Common myeloid progenitor, CD34-positive (primary cell): ENCODE data around the gene HOXD10.

Experiments used
- CTCF ChIA-PET: fragments of 350-600 bp; sonication (Branson Sonifier 250); formaldehyde crosslinking; loops from one replicate; lab custom pipeline; 2021; ENCODE audit warnings: antibody characterized with exemption; lab: Charles Lee
- POLR2A ChIA-PET: fragments of 350-600 bp; sonication (Branson Sonifier 250); formaldehyde crosslinking; loops from one replicate; lab custom pipeline; 2021; ENCODE audit warnings: antibody characterized with exemption; lab: Charles Lee
- DNase-seq, 3 donors: peaks; one replicate each; pipeline versions ENCODE4 v3.0.0 to v3.0.0-alpha.2; 2013
- H3K27ac ChIP-seq, 2 experiments: 1 replicate in 1 of 2; 2 replicates in 1 of 2; pipeline ENCODE4 v1.7.0; 2013; ENCODE audit warnings: inconsistent platforms in 2 of 2, low read length in 2 of 2, mild to moderate bottlenecking in 2 of 2, low read depth in 1 of 2, moderate library complexity in 1 of 2; ENCODE audit not compliant: severe bottlenecking in 2 of 2, insufficient read depth in 1 of 2, poor library complexity in 1 of 2
- H3K27me3 ChIP-seq, 5 experiments: replicated peaks in 2 of 5; 1 replicate in 3 of 5; 2 replicates in 2 of 5; pipeline versions ENCODE4 v1.6.1 to v1.7.0; 2013; ENCODE audit warnings: low read length in 4 of 5, mild to moderate bottlenecking in 2 of 5, moderate library complexity in 2 of 5, inconsistent platforms in 1 of 5; ENCODE audit not compliant: insufficient read depth in 5 of 5, control insufficient read depth in 4 of 5
- H3K36me3 ChIP-seq, 4 experiments: 1 replicate in 2 of 4; 2 replicates in 2 of 4; pipeline versions ENCODE4 v1.6.1 to v1.7.0; 2013; ENCODE audit warnings: low read length in 3 of 4, control low read depth in 1 of 4, mild to moderate bottlenecking in 1 of 4; ENCODE audit not compliant: control insufficient read depth in 4 of 4, insufficient read depth in 4 of 4
- H3K4me1 ChIP-seq, 4 experiments: 1 replicate in 3 of 4; 2 replicates in 1 of 4; pipeline versions ENCODE4 v1.6.1 to v1.7.1; 2013; ENCODE audit warnings: low read length in 3 of 4, mild to moderate bottlenecking in 3 of 4, control low read depth in 1 of 4, inconsistent platforms in 1 of 4, moderate library complexity in 1 of 4; ENCODE audit not compliant: control insufficient read depth in 4 of 4, insufficient read depth in 4 of 4; ENCODE audit errors: control extremely low read depth in 1 of 4
- H3K4me3 ChIP-seq, 7 experiments: 1 replicate in 4 of 7; 2 replicates in 3 of 7; pipeline versions ENCODE4 v1.5.1 to v1.7.0; 2013; ENCODE audit warnings: mild to moderate bottlenecking in 7 of 7, low read length in 6 of 7, moderate library complexity in 6 of 7, inconsistent platforms in 2 of 7, low read depth in 2 of 7, control low read depth in 1 of 7; ENCODE audit not compliant: insufficient read depth in 4 of 7, control insufficient read depth in 1 of 7; ENCODE audit errors: extremely low read depth in 1 of 7
- H3K9me3 ChIP-seq, 5 experiments: 1 replicate in 4 of 5; 2 replicates in 1 of 5; pipeline versions ENCODE4 v1.6.1 to v1.7.1; 2013; ENCODE audit warnings: low read length in 4 of 5, mild to moderate bottlenecking in 2 of 5, inconsistent platforms in 1 of 5, low read depth in 1 of 5, moderate library complexity in 1 of 5; ENCODE audit not compliant: control insufficient read depth in 4 of 5, insufficient read depth in 2 of 5; ENCODE audit errors: control extremely low read depth in 1 of 5
- whole genome bisulfite sequencing: methylation state at CpG from one replicate; pipeline ENCODE4 v1.1.5; 2013; ENCODE audit not compliant: insufficient coverage; 5-methylcytosine and 5-hydroxymethylcytosine counted together

Gene HOXD10

DNA sequence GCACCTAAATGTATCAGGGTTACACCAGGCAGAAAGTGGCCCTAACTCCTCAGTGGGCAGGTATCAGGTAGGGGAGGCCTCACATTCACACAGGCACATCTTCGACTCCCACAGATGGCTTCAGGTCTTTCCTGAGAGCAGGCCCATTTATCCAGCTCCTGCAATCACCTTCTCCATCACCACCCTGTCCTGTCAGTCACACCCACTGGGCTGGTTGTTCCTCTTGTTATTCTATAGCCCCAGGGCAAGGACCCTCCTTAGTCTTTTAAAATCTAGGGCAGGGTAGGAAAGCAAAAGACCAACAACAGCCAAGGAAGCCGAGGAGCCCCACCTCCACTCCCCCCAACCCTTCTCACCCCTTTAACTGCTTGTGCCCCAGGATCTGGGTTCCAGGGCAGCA is 25.7 kb downstream of the HOXD10 start:
- Histone ChIP-seq H3K4me1 (peaks cover 0 to 9% (median 7%) of the 10 kb centered on the region in 4 experiments), H3K27ac (no peak overlapping the region), H3K36me3 (no peaks in the 10 kb centered on the region), H3K4me3 (no peak overlapping the region), H3K9me3 (peaks cover 0 to 10% (median 0%) of the 10 kb centered on the region in 5 experiments), H3K27me3 (peaks cover 32 to 97% (median 72%) of the 10 kb centered on the region in 5 experiments)
- no peak for DNase-seq
- ChIA-PET CTCF (interaction anchor here (1.8 to 7.3 kb wide), 5 partner anchors 10 to 510 kb away, joined by 5 to 74 read pairs (median 40); no protein-coding TSS in a partner anchor), POLR2A (no interaction called here)
- 100% methylated on average over 1 of the region's 2 CpGs for WGBS

DNA sequence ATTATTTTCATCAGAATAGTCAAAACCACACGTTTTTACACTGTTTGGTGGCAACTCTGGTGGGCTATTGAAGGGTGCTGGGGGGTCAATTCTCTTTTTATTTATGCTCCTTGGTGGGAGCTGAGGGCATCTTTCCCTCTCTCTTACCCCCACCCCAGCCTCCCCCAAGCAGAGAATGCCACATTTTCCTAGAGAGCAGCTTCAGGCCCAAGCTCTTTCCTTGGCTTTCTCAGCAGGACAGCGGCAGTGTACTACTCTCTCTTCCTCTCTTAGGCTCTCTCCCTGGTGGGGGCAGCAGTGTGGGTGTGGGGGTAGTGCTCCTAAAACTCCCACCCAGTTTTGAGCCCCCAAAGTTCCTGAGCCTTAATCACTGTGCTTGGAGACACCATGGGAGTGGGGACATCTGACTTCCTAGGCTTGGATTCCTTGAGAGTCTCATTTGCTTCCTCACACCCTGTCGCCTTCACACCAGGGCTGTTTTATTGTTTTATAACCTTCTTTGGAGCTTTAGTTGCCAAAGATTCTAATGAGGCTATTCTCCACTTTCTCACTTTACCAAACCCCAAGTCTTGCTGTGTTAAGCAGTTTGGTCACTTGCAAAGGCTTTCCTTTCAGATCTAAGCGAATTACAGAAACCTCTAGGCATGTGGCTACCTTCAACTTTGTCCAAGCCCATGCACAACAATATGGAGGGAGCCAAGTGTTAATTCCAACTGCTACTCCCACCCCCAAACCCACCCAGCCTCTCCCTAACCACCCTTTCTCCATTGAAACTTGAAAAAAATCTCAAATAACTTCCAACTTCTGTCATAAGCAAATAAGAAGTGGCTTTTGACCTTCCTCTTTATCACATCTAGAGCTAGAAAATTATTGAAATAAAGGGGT is 28.7 kb downstream of the HOXD10 start:
- Histone ChIP-seq H3K27ac (no peak overlapping the region), H3K36me3 (no peaks in the 10 kb centered on the region), H3K27me3 (peaks cover 17 to 97% (median 64%) of the 10 kb centered on the region in 5 experiments), H3K4me3 (no peak overlapping the region), H3K9me3 (peaks cover 0 to 2% (median 0%) of the 10 kb centered on the region in 5 experiments), H3K4me1 (peaks cover 0 to 5% (median 3%) of the 10 kb centered on the region in 4 experiments)
- WGBS: 100% methylated on average over 1 of the region's 4 CpGs
- POLR2A ChIA-PET: no interaction called here
- CTCF ChIA-PET: interaction anchor here (0.7 to 7.3 kb wide), 9 partner anchors 10 to 1003 kb away, joined by 3 to 74 read pairs (median 5); no protein-coding TSS in a partner anchor
- DNase-seq: no peak

DNA sequence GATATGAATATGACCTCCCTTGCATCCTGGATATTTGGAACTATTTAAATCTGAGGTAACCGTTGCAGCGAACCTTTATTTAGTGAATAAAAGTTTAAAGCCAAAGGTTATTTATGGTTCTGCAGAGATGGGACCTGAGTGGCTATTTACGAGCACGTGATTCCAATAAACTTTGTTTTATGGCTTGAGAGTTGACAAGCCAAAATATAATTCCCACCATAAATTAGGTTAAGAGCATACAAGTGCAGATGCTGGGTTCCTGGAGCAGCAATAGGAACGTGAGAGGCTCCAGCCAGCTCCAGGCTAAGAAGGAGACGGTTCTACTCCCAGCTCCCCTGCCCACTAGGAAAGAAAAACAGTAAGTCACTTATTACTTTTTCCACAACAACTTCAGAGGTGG is 29.5 kb downstream of the HOXD10 start:
- Histone ChIP-seq H3K4me3 (no peak overlapping the region), H3K4me1 (no peaks in the 10 kb centered on the region), H3K27me3 (peaks cover 17 to 97% (median 67%) of the 10 kb centered on the region in 5 experiments), H3K36me3 (no peaks in the 10 kb centered on the region), H3K27ac (no peak overlapping the region), H3K9me3 (peaks cover 0 to 3% (median 0%) of the 10 kb centered on the region in 5 experiments)
- CTCF ChIA-PET: interaction anchor here (0.9 to 4.7 kb wide), 4 partner anchors 13 to 1002 kb away, joined by 4 to 26 read pairs (median 5); no protein-coding TSS in a partner anchor
- DNase-seq: no peak
- POLR2A ChIA-PET: no interaction called here
- WGBS: 26% methylated on average over 4 of the region's 6 CpGs

DNA sequence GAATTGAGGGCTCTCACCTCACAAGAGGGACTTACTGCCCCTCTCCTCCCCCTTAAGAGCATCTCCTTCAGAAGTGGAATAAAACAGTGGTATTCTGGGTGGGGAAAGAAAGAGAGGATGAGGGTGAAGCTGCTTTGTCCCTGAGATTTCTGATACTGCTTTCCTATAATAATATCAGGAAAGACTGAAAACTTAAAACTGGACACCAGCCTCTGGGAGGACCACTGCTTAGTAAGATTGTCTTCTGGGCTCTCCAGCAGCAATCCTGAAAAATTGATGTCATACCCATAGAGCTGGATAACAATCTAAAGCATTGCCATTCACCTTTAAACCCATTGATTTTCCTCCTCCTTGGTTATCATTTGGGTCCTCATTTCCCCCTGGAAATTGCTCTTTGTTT is 30.1 kb downstream of the HOXD10 start:
- peaks cover 17 to 97% (median 69%) of the 10 kb centered on the region in 5 experiments for H3K27me3 ChIP-seq
- peaks cover 0 to 3% (median 0%) of the 10 kb centered on the region in 5 experiments for H3K9me3 ChIP-seq

DNA sequence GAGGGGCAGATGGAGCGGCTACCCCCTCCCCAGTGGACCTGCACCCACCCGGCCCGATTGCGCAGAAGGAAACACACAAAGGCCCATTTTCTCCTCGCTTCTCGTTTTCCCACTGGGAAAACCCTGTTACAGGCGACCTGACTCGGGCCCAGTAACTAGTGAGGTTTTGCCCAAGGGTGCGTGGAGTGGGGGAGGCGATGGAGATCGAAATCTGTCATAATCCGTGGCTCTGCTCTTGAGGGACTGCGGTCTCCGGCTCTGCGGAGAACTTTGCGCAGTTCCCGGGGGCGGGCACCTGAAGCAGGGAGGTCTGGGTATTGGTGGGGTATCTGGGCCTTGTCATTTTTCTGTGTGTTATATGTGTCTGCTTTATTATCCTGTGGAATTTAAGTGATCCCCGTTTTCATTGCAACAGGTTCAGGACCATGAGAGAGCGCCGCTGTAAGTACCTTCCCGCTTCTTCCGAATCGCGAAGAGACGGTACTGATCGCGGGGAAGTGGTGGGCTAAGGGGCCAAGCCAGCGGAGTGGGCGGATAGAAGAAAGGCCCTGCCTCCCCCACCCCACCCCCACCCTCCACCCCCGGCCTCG is 30.7 kb downstream of the HOXD10 start:
- peaks cover 0 to 5% (median 1%) of the 10 kb centered on the region in 4 experiments for H3K4me1 ChIP-seq
- ChIA-PET CTCF (interaction anchor here (0.8 to 1.7 kb wide), 3 partner anchors 14 to 238 kb away, joined by 3 to 6 read pairs (median 4); no protein-coding TSS in a partner anchor), POLR2A (no interaction called here)
- H3K27me3 ChIP-seq: peaks cover 15 to 97% (median 64%) of the 10 kb centered on the region in 5 experiments
- H3K36me3 ChIP-seq: no peaks in the 10 kb centered on the region
- no peak overlapping the region for H3K4me3 ChIP-seq
- no peak overlapping the region for H3K27ac ChIP-seq
- 12% methylated on average over 18 of the region's 32 CpGs for WGBS
- H3K9me3 ChIP-seq: peaks cover 0 to 3% (median 0%) of the 10 kb centered on the region in 5 experiments
- DNase-seq: no peak

More for the DNA sequence above, 30.1 kb downstream of the HOXD10 start:
- Histone ChIP-seq H3K4me3 (no peak overlapping the region), H3K4me1 (peaks cover 0 to 2% (median 0%) of the 10 kb centered on the region in 4 experiments), H3K36me3 (no peaks in the 10 kb centered on the region), H3K27ac (no peak overlapping the region)
- CTCF ChIA-PET: interaction anchor here (0.9 to 4.7 kb wide), 4 partner anchors 13 to 1002 kb away, joined by 4 to 26 read pairs (median 5); no protein-coding TSS in a partner anchor
- DNase-seq: no peak
- POLR2A ChIA-PET: no interaction called here

DNA sequence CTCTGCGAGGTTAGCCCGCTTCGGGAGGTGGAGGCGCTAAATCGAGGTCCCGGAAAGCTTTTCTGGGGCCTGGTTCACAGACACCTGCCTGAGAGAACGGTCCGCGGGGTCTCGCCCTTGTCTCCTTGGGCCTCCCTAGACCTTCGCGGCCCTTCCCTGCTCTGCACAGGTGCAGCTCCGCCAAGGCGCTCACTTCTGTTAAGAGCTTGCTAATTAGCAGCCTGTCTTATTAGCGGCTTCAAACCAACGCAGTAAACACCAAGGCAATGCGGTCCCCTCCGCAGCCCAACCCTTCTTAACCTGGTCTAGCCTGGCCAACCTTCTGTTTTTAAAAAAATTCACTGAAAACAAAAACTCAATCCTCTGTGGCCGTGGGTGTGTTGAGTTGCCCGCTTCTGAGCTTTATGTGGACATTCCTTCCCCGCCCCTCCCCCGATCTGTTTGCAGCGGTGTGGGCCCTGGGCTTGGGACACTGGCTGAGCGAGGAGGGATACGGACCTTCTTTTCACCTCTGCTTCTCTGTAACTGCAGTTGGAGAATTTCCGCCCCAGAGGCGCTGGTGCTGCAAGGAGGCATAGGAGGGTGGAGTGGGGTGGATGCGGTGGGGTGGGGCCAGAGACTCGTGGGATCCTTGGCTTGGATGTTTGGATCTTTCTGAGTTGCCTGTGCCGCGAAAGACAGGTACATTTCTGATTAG is 31.4 kb downstream of the HOXD10 start:
- CTCF ChIA-PET: interaction anchor here (0.8 kb wide), 1 partner anchor 15 kb away, joined by 3 read pairs; no protein-coding TSS in a partner anchor
- WGBS: 14% methylated on average over 28 of the region's 31 CpGs

More for the DNA sequence above, 31.4 kb downstream of the HOXD10 start:
- POLR2A ChIA-PET: no interaction called here
- Histone ChIP-seq H3K27ac (no peak overlapping the region), H3K9me3 (peaks cover 0 to 3% (median 0%) of the 10 kb centered on the region in 5 experiments), H3K27me3 (peaks cover 15 to 97% (median 60%) of the 10 kb centered on the region in 5 experiments), H3K4me1 (peaks cover 0 to 9% (median 1%) of the 10 kb centered on the region in 4 experiments), H3K4me3 (no peak overlapping the region), H3K36me3 (no peaks in the 10 kb centered on the region)
- no peak for DNase-seq
